ENCODE results near the gene PYY.

The PYY gene

GRCh38 chr17:43912635-43913304 lies 41.0 kb downstream of the PYY start:
- WGBS (ENCODE audit: extremely low coverage, insufficient coverage, insufficient read length) = 100% methylated on average over 1 of the region's 4 CpGs

GRCh38 chr17:43911904-43912303 lies 41.8 kb downstream of the PYY start:
- H2BK12ac ChIP-seq (ENCODE audit: low read length) = no peak overlapping the region
- no peak for DNase-seq
- H3K9ac ChIP-seq (ENCODE audit: low read length) = no peak overlapping the region
- no peak overlapping the region for H4K91ac ChIP-seq (ENCODE audit: low read depth, low read length)
- peaks cover 2% of the 10 kb centered on the region for H3K79me1 ChIP-seq (ENCODE audit: low read length)
- WGBS (ENCODE audit: extremely low coverage, insufficient coverage, insufficient read length) = no CpG with 5 or more reads among the region's 8 CpGs
- peaks cover 0 to 10% of the 10 kb centered on the region in 2 experiments for H3K4me1 ChIP-seq (ENCODE audit: control insufficient read depth in 1 of 2, insufficient read depth in 2 of 2, low read length in 2 of 2)
- no peaks in the 10 kb centered on the region for H3K36me3 ChIP-seq (ENCODE audit: control insufficient read depth in 1 of 2, insufficient read depth in 2 of 2, low read length in 2 of 2)
- no peak overlapping the region for H3K18ac ChIP-seq (ENCODE audit: low read length)
- H3K4ac ChIP-seq (ENCODE audit: low read depth, low read length) = no peak overlapping the region
- H3K14ac ChIP-seq (ENCODE audit: low read length) = no peak overlapping the region
- H3K4me3 ChIP-seq (ENCODE audit: low read depth, low read length) = no peak overlapping the region
- H3K23ac ChIP-seq (ENCODE audit: low read length) = no peak overlapping the region
- H3K27me3 ChIP-seq (ENCODE audit: insufficient read depth, low read length) = peaks cover 3% of the 10 kb centered on the region
- H2AK5ac ChIP-seq (ENCODE audit: low read length) = no peak overlapping the region
- no peak overlapping the region for H4K8ac ChIP-seq (ENCODE audit: low read depth, low read length)
- no peak overlapping the region for H3K4me2 ChIP-seq (ENCODE audit: low read length)
- no peak overlapping the region for H2BK5ac ChIP-seq (ENCODE audit: low read depth, low read length, poor library complexity)
- no peak overlapping the region for H3K27ac ChIP-seq (ENCODE audit: low read depth, low read length)
- H2AFZ ChIP-seq (ENCODE audit: insufficient read depth, low read length, poor library complexity) = no peak overlapping the region
- H3K79me2 ChIP-seq (ENCODE audit: control insufficient read depth, insufficient read depth, low read length, poor library complexity) = no peaks in the 10 kb centered on the region
- peaks cover 6% of the 10 kb centered on the region for H3K9me3 ChIP-seq (ENCODE audit: insufficient read depth, low read depth, low read length)
- H4K12ac ChIP-seq (ENCODE audit: low read depth, low read length) = no peak overlapping the region
- H2BK120ac ChIP-seq (ENCODE audit: insufficient read depth, low read length, poor library complexity) = no peak overlapping the region

More at GRCh38 chr17:43912635-43913304, 41.0 kb downstream of the PYY start:
- H3K36me3 ChIP-seq (ENCODE audit: control insufficient read depth in 1 of 2, insufficient read depth in 2 of 2, low read length in 2 of 2) = no peaks in the 10 kb centered on the region
- H3K27ac ChIP-seq (ENCODE audit: low read depth, low read length) = no peak overlapping the region
- H3K4ac ChIP-seq (ENCODE audit: low read depth, low read length) = no peak overlapping the region
- H3K23ac ChIP-seq (ENCODE audit: low read length) = no peak overlapping the region
- no peak overlapping the region for H2AFZ ChIP-seq (ENCODE audit: insufficient read depth, low read length, poor library complexity)
- H2AK5ac ChIP-seq (ENCODE audit: low read length) = no peak overlapping the region
- no peak overlapping the region for H3K14ac ChIP-seq (ENCODE audit: low read length)
- no peaks in the 10 kb centered on the region for H3K27me3 ChIP-seq (ENCODE audit: insufficient read depth, low read length)
- no peak overlapping the region for H4K12ac ChIP-seq (ENCODE audit: low read depth, low read length)
- H3K4me1 ChIP-seq (ENCODE audit: control insufficient read depth in 1 of 2, insufficient read depth in 2 of 2, low read length in 2 of 2) = peaks cover 0 to 3% of the 10 kb centered on the region in 2 experiments
- peaks cover 11% of the 10 kb centered on the region for H3K9me3 ChIP-seq (ENCODE audit: insufficient read depth, low read depth, low read length)
- H2BK5ac ChIP-seq (ENCODE audit: low read depth, low read length, poor library complexity) = no peak overlapping the region
- H3K18ac ChIP-seq (ENCODE audit: low read length) = no peak overlapping the region
- H4K8ac ChIP-seq (ENCODE audit: low read depth, low read length) = no peak overlapping the region
- H4K91ac ChIP-seq (ENCODE audit: low read depth, low read length) = no peak overlapping the region
- H3K79me2 ChIP-seq (ENCODE audit: control insufficient read depth, insufficient read depth, low read length, poor library complexity) = no peaks in the 10 kb centered on the region
- no peak overlapping the region for H2BK120ac ChIP-seq (ENCODE audit: insufficient read depth, low read length, poor library complexity)
- no peak overlapping the region for H2BK12ac ChIP-seq (ENCODE audit: low read length)
- DNase-seq = no peak
- H3K9ac ChIP-seq (ENCODE audit: low read length) = no peak overlapping the region
- H3K79me1 ChIP-seq (ENCODE audit: low read length) = no peaks in the 10 kb centered on the region
- H3K4me2 ChIP-seq (ENCODE audit: low read length) = no peak overlapping the region
- H3K4me3 ChIP-seq (ENCODE audit: low read depth, low read length) = no peak overlapping the region

GRCh38 chr17:43909537-43910231 lies 44.1 kb downstream of the PYY start:
- peaks cover 7% of the 10 kb centered on the region for H3K9me3 ChIP-seq (ENCODE audit: insufficient read depth, low read depth, low read length)
- peaks cover 2% of the 10 kb centered on the region for H3K79me1 ChIP-seq (ENCODE audit: low read length)
- no peak overlapping the region for H4K91ac ChIP-seq (ENCODE audit: low read depth, low read length)
- no peak overlapping the region for H3K9ac ChIP-seq (ENCODE audit: low read length)
- no peak overlapping the region for H2BK12ac ChIP-seq (ENCODE audit: low read length)
- no peak overlapping the region for H3K23ac ChIP-seq (ENCODE audit: low read length)
- no peaks in the 10 kb centered on the region for H3K79me2 ChIP-seq (ENCODE audit: control insufficient read depth, insufficient read depth, low read length, poor library complexity)
- peaks cover 18% of the 10 kb centered on the region for H3K27me3 ChIP-seq (ENCODE audit: insufficient read depth, low read length)
- no peak overlapping the region for H4K8ac ChIP-seq (ENCODE audit: low read depth, low read length)
- no peak overlapping the region for H4K12ac ChIP-seq (ENCODE audit: low read depth, low read length)
- no peak overlapping the region for H3K14ac ChIP-seq (ENCODE audit: low read length)
- peaks cover 0 to 11% of the 10 kb centered on the region in 2 experiments for H3K4me1 ChIP-seq (ENCODE audit: control insufficient read depth in 1 of 2, insufficient read depth in 2 of 2, low read length in 2 of 2)
- no peak overlapping the region for H2AK5ac ChIP-seq (ENCODE audit: low read length)
- H2BK120ac ChIP-seq (ENCODE audit: insufficient read depth, low read length, poor library complexity) = no peak overlapping the region
- H3K18ac ChIP-seq (ENCODE audit: low read length) = no peak overlapping the region
- no peak overlapping the region for H3K4me3 ChIP-seq (ENCODE audit: low read depth, low read length)
- H2AFZ ChIP-seq (ENCODE audit: insufficient read depth, low read length, poor library complexity) = no peak overlapping the region
- no peak overlapping the region for H3K4me2 ChIP-seq (ENCODE audit: low read length)
- WGBS (ENCODE audit: extremely low coverage, insufficient coverage, insufficient read length) = no CpG with 5 or more reads among the region's 7 CpGs
- no peak overlapping the region for H2BK5ac ChIP-seq (ENCODE audit: low read depth, low read length, poor library complexity)
- no peak for DNase-seq
- no peak overlapping the region for H3K4ac ChIP-seq (ENCODE audit: low read depth, low read length)
- H3K36me3 ChIP-seq (ENCODE audit: control insufficient read depth in 1 of 2, insufficient read depth in 2 of 2, low read length in 2 of 2) = no peaks in the 10 kb centered on the region
- no peak overlapping the region for H3K27ac ChIP-seq (ENCODE audit: low read depth, low read length)

- WGBS (ENCODE audit: extremely low coverage, insufficient coverage, insufficient read length) = no CpG with 5 or more reads among the region's 26 CpGs
- H3K14ac ChIP-seq (ENCODE audit: low read length) = no peak overlapping the region
- H2BK5ac ChIP-seq (ENCODE audit: low read depth, low read length, poor library complexity) = no peak overlapping the region
Measured at GRCh38 chr17:43907998-43908721, 45.6 kb downstream of the PYY start.

More at GRCh38 chr17:43907998-43908721, 45.6 kb downstream of the PYY start:
- no peak overlapping the region for H3K4ac ChIP-seq (ENCODE audit: low read depth, low read length)
- H4K91ac ChIP-seq (ENCODE audit: low read depth, low read length) = no peak overlapping the region
- no peak overlapping the region for H3K27ac ChIP-seq (ENCODE audit: low read depth, low read length)
- no peak overlapping the region for H2BK12ac ChIP-seq (ENCODE audit: low read length)
- peak overlapping the region; percentile 76 for H3K4me2 ChIP-seq (ENCODE audit: low read length)
- H4K12ac ChIP-seq (ENCODE audit: low read depth, low read length) = no peak overlapping the region
- H3K23ac ChIP-seq (ENCODE audit: low read length) = no peak overlapping the region
- no peak overlapping the region for H3K18ac ChIP-seq (ENCODE audit: low read length)
- H2AFZ ChIP-seq (ENCODE audit: insufficient read depth, low read length, poor library complexity) = peak overlapping the region; percentile 79
- peaks cover 0 to 11% of the 10 kb centered on the region in 2 experiments for H3K4me1 ChIP-seq (ENCODE audit: control insufficient read depth in 1 of 2, insufficient read depth in 2 of 2, low read length in 2 of 2)
- H3K9ac ChIP-seq (ENCODE audit: low read length) = no peak overlapping the region
- peaks cover 3% of the 10 kb centered on the region for H3K9me3 ChIP-seq (ENCODE audit: insufficient read depth, low read depth, low read length)
- H3K4me3 ChIP-seq (ENCODE audit: low read depth, low read length) = no peak overlapping the region
- no peaks in the 10 kb centered on the region for H3K79me2 ChIP-seq (ENCODE audit: control insufficient read depth, insufficient read depth, low read length, poor library complexity)
- H2AK5ac ChIP-seq (ENCODE audit: low read length) = no peak overlapping the region
- H4K8ac ChIP-seq (ENCODE audit: low read depth, low read length) = no peak overlapping the region
- no peak overlapping the region for H2BK120ac ChIP-seq (ENCODE audit: insufficient read depth, low read length, poor library complexity)
- no peaks in the 10 kb centered on the region for H3K36me3 ChIP-seq (ENCODE audit: control insufficient read depth in 1 of 2, insufficient read depth in 2 of 2, low read length in 2 of 2)
- peaks cover 2% of the 10 kb centered on the region for H3K79me1 ChIP-seq (ENCODE audit: low read length)
- H3K27me3 ChIP-seq (ENCODE audit: insufficient read depth, low read length) = peaks cover 18% of the 10 kb centered on the region
- peak; percentile 23 to 55 for DNase-seq

Measured in trophoblast cell (in vitro differentiated cells and primary cell).